PC-3 (cell line): ENCODE results near the gene MKLN1. TPM values are rescaled to one million over a fixed set of nuclear protein-coding genes. Genes with fewer than 3 reads are reported as not detected.

Experiments used
- ATAC-seq: fragments of 200-7000 bp; cut with Tn5 transposase; 2 replicates; pipeline ENCODE4 v1.9.1; 2020; ENCODE audit warnings: mild to moderate bottlenecking, moderate library complexity
- BruUV-seq: library from RNA; stranded (reverse); fragments of 400-500 nt; replicated peaks from 2 replicates; lab custom pipeline; 2021; lab: Mats Ljungman, UMichigan
- CTCF ChIA-PET: fragments of 300-600 bp; sonication (Branson Sonifier 250); formaldehyde crosslinking; loops from one replicate; lab custom pipeline; 2022; ENCODE audit warnings: antibody characterized with exemption; lab: Charles Lee
- POLR2A ChIA-PET: fragments of 300-600 bp; sonication (Branson Sonifier 250); formaldehyde crosslinking; loops from one replicate; lab custom pipeline; 2022; ENCODE audit warnings: antibody characterized with exemption; ENCODE audit not compliant: unreplicated experiment; lab: Charles Lee
- DNase-seq: peaks from one replicate; pipeline ENCODE4 v3.0.0-alpha.2; 2015
- H2AFZ ChIP-seq: fragments of 300-600 bp; sonication (generic); 2 replicates; pipeline ENCODE4 v1.6.0; 2016; ENCODE audit warnings: antibody characterized with exemption, low read length
- H3F3A ChIP-seq: fragments of 300-600 bp; sonication (generic); one replicate; pipeline ENCODE4 v1.6.0; 2017; ENCODE audit warnings: antibody characterized with exemption, low read length, control low read depth, mild to moderate bottlenecking; ENCODE audit not compliant: unreplicated experiment
- H3K27ac ChIP-seq: fragments of 300-600 bp; sonication (generic); 2 replicates; pipeline ENCODE4 v1.5.1; 2016; ENCODE audit warnings: mild to moderate bottlenecking, low read length
- H3K27me3 ChIP-seq: fragments of 300-600 bp; sonication (generic); 2 replicates; pipeline ENCODE4 v1.6.1; 2016; ENCODE audit warnings: low read length, mixed read lengths
- H3K36me3 ChIP-seq: fragments of 300-600 bp; sonication (generic); 2 replicates; pipeline ENCODE4 v1.6.1; 2016; ENCODE audit warnings: low read depth, mixed run types, low read length, mixed read lengths
- H3K4me1 ChIP-seq: fragments of 300-600 bp; sonication (generic); 2 replicates; pipeline ENCODE4 v1.5.1; 2016; ENCODE audit warnings: low read length; ENCODE audit not compliant: insufficient read depth
- H3K4me2 ChIP-seq: fragments of 300-600 bp; sonication (generic); 2 replicates; pipeline ENCODE4 v1.6.0; 2016; ENCODE audit warnings: low read length
- H3K4me3 ChIP-seq: fragments of 300-600 bp; sonication (generic); 2 replicates; pipeline ENCODE4 v1.5.1; 2016; ENCODE audit warnings: mild to moderate bottlenecking, low read length, mixed read lengths
- H3K79me2 ChIP-seq: fragments of 300-600 bp; sonication (generic); 2 replicates; pipeline ENCODE4 v1.6.1; 2017; ENCODE audit warnings: low read length, mixed read lengths
- H3K9ac ChIP-seq: fragments of 300-600 bp; sonication (generic); 2 replicates; pipeline ENCODE4 v1.6.0; 2016; ENCODE audit warnings: mild to moderate bottlenecking, low read length
- H3K9me2 ChIP-seq: fragments of 300-600 bp; sonication (generic); replicated peaks from 2 replicates; pipeline ENCODE4 v1.6.1; 2016; ENCODE audit warnings: mixed run types, low read length, mixed read lengths
- H3K9me3 ChIP-seq: fragments of 300-600 bp; sonication (generic); 2 replicates; pipeline ENCODE4 v1.6.1; 2016; ENCODE audit warnings: low read length, mixed read lengths
- H4K20me1 ChIP-seq: fragments of 300-600 bp; sonication (generic); 2 replicates; pipeline ENCODE4 v1.6.1; 2016; ENCODE audit warnings: low read length, mixed read lengths
- CTCF ChIP-seq: fragments of 300-600 bp; sonication (generic); conservative IDR thresholded peaks from 2 replicates; pipeline ENCODE4 v1.5.1; 2017; ENCODE audit warnings: antibody characterized with exemption, low read depth, mild to moderate bottlenecking, low read length
- EZH2 ChIP-seq: fragments of 300-600 bp; sonication (generic); IDR thresholded peaks from one replicate; pipeline ENCODE4 v1.6.1; 2017; ENCODE audit warnings: antibody characterized with exemption, mild to moderate bottlenecking, low read length; ENCODE audit not compliant: unreplicated experiment
- EZH2phosphoT487 ChIP-seq: fragments of 300-600 bp; sonication (generic); IDR thresholded peaks from 2 replicates; pipeline ENCODE4 v1.6.1; 2018; ENCODE audit warnings: mild to moderate bottlenecking, antibody characterized with exemption, low read length, borderline replicate concordance
- intact Hi-C: fragments of 100-400 bp; cut with micrococcal nuclease; formaldehyde crosslinking; loops from 2 replicates; pipeline ENCODE4 v1.9.0; 2023
- total RNA-seq: library from RNA; depleted of rRNA; stranded (reverse); fragments of >200 nt; gene quantifications from 2 replicates; pipeline ENCODE4 v1.2.3, GENCODE V29; 2014

Gene MKLN1
- total RNA-seq, 1 experiment from 2014 or later, result 16.3 TPM

DNA sequence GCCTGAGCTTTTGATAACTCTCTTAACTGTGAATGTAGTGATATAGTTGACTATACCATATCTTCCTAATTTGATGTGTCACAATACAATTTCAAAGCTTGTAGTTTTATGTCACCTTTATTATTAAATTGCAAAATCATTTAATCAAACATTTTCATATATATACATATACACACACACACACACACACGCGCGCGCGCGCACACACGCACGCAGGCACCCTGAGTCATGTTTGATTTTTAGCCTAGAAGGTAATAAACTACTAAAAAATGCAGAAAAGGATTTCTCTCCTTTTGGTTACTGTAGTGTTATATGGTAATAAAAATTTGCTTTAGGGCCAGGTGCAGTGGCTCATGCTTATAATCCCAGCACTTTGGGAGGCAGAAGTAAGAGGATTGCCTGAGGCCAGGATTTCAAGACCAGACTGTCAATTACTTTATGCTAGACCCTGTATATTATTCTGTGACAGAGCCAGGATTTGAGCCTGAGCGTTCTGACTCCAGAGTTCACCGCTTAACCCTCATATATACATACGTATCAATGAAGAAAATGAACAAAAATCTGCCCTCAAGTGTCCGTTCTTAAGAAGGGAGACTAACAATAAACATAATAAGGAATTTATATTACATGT, 139.2 kb downstream of the MKLN1 start:
- Histone ChIP-seq H3K9me2 (no peaks in the 10 kb centered on the region), H3K9ac (no peak overlapping the region), H3K4me2 (no peak overlapping the region), H3K27ac (no peak overlapping the region), H4K20me1 (no peaks in the 10 kb centered on the region), H3K27me3 (no peaks in the 10 kb centered on the region), H3K4me3 (no peak overlapping the region), H3F3A (no peaks in the 10 kb centered on the region), H2AFZ (no peak overlapping the region), H3K36me3 (peaks cover 34% of the 10 kb centered on the region; the same call in 1 of the 2 replicates), H3K4me1 (no peaks in the 10 kb centered on the region), H3K9me3 (no peaks in the 10 kb centered on the region), H3K79me2 (no peaks in the 10 kb centered on the region)
- ChIA-PET POLR2A (no interaction called here), CTCF (no interaction called here)
- TF ChIP-seq CTCF (no peak), EZH2 (no peak), EZH2phosphoT487 (no peak)
- no TSS peak for BruUV-seq
- intact Hi-C loops, result no loop called here
- ATAC-seq (no peak), DNase-seq (no peak)

- CTCF ChIA-PET, result no interaction called here
- no TSS peak for BruUV-seq
- Histone ChIP-seq H3K27me3 (no peaks in the 10 kb centered on the region), H2AFZ (no peak overlapping the region), H3K4me3 (no peak overlapping the region), H3K27ac (no peak overlapping the region), H3F3A (no peaks in the 10 kb centered on the region), H3K9me2 (no peaks in the 10 kb centered on the region), H3K36me3 (peaks cover 34% of the 10 kb centered on the region; the same call in 1 of the 2 replicates), H3K79me2 (no peaks in the 10 kb centered on the region), H3K9me3 (no peaks in the 10 kb centered on the region), H4K20me1 (no peaks in the 10 kb centered on the region), H3K9ac (no peak overlapping the region), H3K4me1 (no peaks in the 10 kb centered on the region), H3K4me2 (no peak overlapping the region)
- intact Hi-C loops, result no loop called here
- ATAC-seq, result no peak
- POLR2A ChIA-PET, result no interaction called here
- no peak for DNase-seq
- no peak for TF ChIP-seq EZH2phosphoT487
- no peak for TF ChIP-seq CTCF
- TF ChIP-seq EZH2, result no peak
Measured at GRCh38 chr7:131467788-131468187, 140.1 kb downstream of the MKLN1 start.

DNA sequence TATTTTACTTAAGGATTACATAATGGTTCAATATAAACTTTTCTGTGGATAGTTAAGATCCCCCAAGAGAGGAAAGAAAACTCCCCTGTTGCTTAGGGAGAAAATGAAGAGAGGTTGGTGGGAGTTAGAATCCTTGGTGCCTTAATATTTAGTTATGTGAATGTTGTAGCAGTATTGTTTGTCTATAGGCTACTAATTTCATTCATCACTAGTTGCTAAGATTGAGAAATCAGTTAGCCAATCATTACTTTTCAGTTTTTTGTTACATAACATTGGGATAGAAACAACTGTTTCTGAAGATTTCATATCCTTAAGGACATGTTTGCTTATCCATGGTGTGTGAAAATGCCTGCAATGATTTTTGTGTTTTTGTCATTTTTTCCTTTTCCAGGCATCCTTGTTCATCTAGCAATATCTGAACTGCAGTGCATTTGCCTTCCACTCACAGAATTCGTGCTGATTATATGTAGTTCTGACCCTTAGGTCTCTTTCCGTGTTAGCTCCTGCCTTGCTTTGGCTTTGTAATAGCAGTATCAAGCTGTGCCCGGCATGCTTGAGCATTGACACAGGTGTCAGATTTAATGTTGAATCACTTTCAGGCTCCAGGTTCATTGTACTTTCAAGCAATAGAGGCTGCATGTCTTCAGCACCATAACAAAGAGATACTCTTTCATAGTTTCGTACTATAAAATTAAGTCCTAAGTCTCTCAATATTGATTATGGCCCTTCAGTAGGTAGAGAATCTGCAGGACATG, 143.8 kb downstream of the MKLN1 start:
- TF ChIP-seq EZH2phosphoT487 (no peak), EZH2 (no peak), CTCF (no peak)
- Histone ChIP-seq H3K4me1 (no peaks in the 10 kb centered on the region), H2AFZ (no peak overlapping the region), H3K9me2 (no peaks in the 10 kb centered on the region), H3K27ac (no peak overlapping the region), H3K79me2 (no peaks in the 10 kb centered on the region), H4K20me1 (no peaks in the 10 kb centered on the region), H3F3A (no peaks in the 10 kb centered on the region), H3K4me2 (no peak overlapping the region), H3K36me3 (peaks cover 20% of the 10 kb centered on the region; the same call in 1 of the 2 replicates), H3K9me3 (no peaks in the 10 kb centered on the region), H3K27me3 (no peaks in the 10 kb centered on the region), H3K9ac (no peak overlapping the region), H3K4me3 (no peak overlapping the region)
- ATAC-seq (no peak), DNase-seq (no peak)
- POLR2A ChIA-PET, result no interaction called here
- CTCF ChIA-PET, result no interaction called here
- intact Hi-C loops, result no loop called here
- BruUV-seq, result no TSS peak
